CD4-positive, alpha-beta T cell treated with Interferon alpha-2 for 1 hour (primary cell): ENCODE results near the gene ZP1.

ENCODE experiments used
- DNase-seq, 2 donors: peaks; one replicate each; pipeline ENCODE4 v3.0.0-alpha.2; 2020 to 2022

ZP1 gene

GRCh38 chr11:60862171-60862570 is 5.2 kb upstream of the ZP1 start:
- no peak for DNase-seq

DNA sequence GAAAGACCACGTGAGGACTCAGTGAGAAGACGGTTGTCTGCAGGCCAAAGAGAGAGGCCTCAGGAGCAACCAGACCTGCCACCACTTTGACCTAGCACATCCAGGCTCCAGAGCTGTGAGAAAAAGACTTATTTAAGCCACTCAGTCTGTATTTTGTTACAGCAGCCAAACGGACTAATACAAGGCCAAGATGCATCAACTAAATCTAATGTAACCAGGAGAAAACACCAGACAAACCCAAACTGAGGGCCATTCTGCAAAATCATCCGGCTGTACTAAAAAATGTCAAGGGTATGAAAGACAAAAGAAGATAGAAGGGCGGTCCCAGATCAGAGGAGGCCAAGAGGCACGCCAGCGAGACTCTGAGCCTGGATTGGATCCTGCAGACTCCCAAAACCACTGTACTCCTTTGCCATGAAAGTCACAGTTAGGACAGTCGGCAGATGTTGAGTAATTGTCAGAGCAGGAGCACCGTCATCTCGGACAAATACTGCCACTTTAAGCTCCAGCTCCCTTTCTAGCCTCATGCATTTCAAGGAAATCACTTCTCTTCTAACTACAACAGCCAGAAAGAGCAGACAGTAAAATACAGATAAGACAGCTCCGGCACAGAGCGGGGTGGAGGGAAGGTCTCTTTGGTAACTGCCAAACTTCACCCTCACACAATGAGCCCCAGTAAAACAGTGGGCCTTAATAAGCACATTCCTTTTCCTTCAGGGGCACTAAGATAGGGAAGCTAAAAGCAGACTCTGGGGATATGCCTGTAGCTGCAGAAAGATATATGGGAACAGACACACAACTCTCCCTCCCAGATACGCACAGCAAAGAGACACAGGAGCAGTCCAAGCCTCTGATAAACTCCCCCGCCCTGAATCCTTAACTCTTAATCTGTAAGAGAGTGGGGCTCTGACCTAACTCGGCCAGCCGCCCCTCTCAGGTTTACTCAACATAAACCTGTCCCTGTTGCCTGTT is 3.5 kb upstream of the ZP1 start:
- DNase-seq, result no peak

GRCh38 chr11:60864856-60865513 is 2.4 kb upstream of the ZP1 start:
- DNase-seq, result no peak

GRCh38 chr11:60867871-60868681 is 734 bp downstream of the ZP1 start:
- DNase-seq, result no peak

- no peak for DNase-seq
These were observed 1.5 kb downstream of the ZP1 start for GRCh38 chr11:60868682-60869450.

DNA sequence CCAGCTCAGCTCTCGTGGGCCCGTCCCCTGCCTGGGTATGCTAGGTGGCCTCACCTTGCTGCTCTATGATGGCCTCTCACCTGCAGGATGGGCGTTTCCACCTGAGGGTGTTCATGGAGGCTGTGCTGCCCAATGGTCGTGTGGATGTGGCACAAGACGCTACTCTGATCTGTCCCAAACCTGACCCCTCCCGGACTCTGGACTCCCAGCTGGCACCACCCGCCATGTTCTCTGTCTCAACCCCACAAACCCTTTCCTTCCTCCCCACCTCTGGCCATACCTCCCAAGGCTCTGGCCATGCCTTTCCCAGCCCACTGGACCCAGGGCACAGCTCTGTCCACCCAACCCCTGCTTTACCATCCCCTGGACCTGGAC is 2.1 kb downstream of the ZP1 start:
- DNase-seq, result no peak

DNA sequence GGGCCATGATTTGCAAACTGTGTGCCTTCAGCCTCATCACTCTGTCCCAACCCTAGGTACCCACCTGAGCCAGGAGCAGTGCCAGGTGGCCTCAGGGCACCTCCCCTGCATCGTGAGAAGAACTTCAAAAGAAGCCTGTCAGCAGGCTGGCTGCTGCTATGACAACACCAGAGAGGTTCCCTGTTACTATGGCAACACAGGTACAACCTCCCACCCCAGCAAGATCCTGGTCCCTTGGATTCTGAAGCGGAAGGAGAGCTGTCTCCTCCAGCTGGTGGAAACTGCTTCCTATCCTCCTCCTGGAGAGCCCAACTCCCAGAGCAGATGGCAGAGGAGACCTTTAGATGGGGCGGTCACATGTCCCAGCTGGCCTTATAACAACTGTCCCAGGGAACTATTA is 2.9 kb downstream of the ZP1 start:
- peak in 1 of 2 donors; percentile 25 for DNase-seq

GRCh38 chr11:60870733-60871377 is 3.5 kb downstream of the ZP1 start:
- DNase-seq, result no peak

DNA sequence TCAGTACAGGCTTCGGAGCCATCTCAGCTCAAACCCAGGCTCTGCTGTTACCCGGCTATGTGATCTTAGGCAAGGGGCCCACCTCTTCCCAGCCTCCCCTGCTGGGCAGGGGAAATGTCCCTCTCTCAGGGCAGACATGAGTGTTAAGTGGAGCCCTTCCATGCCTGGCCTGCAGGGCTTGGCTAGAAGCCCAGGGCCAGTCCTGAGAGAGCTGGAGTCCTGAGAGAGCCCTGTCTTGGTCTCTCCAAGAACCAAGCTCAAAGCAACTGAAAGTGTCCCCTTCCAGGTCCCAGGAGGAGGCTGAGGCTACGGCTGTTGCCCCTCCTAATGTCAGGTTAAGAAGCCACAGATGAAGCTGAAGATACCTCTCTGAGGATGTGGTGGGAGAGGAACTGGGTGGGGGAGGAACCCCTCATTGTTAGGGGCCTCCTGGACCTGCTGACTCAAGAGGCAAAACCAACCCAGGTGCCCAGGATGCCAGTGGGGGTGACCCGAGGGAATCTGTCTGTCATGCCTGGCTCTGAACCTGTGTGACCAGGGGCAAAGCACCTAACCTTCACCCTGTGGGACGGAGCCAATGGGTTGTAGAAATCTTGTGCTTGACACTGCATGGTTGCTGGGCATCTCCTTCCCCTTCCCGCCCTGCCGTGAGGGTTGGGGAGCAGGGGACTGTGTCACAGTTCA is 4.2 kb downstream of the ZP1 start:
- peak in 1 of 2 donors; percentile 11 for DNase-seq

- no peak for DNase-seq
These were observed 5.0 kb downstream of the ZP1 start for GRCh38 chr11:60872124-60872960.

- no peak for DNase-seq
These were observed 5.7 kb downstream of the ZP1 start for GRCh38 chr11:60872961-60873524.

GRCh38 chr11:60873533-60873932 is 6.2 kb downstream of the ZP1 start:
- no peak for DNase-seq

DNA sequence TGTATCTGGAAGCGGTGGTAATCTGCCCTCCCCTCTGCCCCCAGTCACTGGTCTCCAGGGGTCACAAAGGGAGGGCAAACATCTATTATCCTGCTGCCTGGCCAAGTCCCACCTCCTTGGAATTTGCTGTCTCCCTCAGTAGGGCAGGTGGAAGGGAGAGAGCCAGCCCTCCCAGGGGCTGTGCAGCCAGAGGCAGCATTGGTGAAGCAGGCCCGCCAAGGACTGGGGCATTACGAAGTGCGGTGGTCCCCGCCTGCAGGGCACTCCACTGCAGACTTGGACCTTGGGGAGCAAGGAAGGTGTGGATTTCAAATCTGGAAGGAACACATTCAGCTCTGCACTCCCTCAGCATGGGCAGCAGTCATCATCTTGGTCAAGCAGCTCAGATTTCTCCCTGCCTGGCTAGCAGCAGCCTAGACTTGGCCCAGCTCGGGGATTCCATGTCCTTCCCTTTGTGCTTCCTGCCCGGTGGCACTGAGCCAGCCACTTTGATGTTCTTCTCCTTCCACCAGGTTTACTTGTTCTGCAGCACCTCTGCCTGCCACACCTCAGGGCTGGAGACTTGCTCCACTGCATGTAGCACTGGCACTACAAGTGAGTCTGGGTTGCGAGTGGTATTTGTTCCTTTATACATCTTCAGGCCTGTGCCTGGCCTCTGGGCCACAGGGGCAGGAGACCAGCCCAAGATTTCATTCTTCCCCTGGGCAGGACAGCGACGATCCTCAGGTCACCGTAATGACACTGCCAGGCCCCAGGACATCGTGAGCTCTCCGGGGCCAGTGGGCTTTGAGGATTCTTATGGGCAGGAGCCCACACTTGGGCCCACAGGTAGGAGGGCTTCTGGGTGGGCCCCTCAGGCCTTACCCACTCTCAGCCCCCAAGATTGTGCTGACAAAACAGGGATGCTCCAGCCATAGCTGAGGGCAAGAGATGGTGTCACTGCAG is 7.4 kb downstream of the ZP1 start:
- no peak for DNase-seq

DNA sequence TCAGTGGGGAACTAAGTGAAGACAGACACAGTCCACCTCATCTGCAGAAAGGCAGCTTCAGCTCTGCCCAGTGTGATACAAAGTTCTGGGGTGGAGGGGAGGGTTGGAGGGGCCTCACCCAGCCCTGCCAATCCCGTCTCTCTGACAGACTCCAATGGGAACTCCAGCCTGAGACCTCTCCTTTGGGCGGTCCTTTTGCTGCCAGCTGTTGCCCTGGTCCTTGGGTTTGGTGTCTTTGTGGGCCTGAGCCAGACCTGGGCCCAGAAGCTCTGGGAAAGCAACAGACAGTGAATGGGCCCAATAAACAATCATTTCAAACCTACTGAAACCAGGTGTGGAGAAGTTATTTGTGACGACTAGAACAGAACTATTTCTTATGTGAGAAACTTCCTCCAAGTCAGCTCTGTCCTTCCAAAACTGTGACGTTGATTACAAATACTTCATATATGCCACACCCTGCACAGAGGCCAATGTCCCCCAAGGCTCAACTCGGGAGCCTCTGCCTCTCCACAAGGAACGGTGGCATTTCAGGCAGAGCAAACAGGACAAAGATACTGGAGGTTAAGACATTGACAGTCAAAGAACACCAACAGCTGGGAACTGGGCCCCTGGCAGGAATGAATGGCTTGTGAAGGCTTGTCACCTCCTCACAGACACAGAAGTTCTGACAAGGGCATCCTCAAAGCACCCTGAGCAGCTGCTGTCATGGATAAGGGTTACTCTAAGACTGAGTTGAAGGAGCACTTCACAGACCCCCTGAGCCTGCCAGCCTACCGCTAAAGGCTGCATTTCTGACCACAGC is 8.2 kb downstream of the ZP1 start:
- DNase-seq, result no peak

DNA sequence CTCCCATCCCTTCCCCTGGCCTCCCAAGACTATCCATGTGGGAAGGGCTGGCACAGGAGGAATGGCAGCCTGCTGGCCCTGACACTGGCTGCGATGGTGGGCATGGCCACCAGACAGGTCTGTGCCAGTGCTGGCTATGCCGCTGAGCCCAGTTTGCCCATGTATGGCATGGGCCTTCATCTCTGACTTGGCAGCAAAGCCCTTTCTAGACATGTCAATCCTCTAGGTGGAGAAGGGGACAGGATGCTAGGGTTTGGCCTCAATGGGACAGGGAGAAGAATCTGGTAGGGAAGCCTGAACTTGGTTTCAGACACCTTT is 8.8 kb downstream of the ZP1 start:
- DNase-seq, result no peak

DNA sequence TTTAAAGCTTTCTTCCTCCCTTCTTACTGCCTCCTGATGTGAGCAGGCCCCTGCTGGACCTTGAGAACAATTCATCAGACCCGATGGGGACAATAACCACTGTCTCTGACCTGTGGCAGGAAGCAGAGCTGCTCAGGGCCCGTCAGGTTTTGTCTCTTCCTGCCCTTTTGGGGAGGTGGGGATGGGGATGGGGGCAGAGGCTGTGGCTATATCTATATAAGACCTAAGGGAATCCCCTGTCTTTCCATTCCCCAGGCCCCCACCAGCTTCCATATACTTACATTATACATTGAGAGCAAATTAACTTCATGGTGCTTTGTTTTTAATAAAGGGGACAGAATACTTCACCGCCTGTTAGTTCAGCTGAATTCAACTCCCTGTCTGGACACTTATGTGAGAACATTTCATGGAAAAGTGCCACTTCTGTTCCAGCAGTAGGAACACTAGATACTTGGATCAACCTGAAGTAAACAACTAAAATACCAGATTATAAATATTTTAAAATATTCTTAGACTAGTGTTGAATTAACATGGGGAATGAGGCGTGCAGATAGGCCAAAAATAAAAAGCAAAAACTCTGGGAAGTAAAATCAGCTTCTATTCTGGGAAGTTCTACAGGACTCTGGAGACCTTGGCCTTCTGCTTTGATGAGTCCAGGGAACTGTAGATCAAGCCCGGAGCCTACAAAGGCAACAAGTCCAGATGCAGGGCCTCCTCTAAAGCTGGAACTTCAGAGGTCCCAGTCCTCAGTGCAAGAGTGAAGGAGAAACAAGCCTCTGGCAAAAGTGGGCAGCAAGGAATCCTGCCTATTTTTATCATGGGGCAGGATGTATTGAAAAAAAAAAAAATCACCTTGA is 11.1 kb downstream of the ZP1 start:
- DNase-seq, result no peak

DNA sequence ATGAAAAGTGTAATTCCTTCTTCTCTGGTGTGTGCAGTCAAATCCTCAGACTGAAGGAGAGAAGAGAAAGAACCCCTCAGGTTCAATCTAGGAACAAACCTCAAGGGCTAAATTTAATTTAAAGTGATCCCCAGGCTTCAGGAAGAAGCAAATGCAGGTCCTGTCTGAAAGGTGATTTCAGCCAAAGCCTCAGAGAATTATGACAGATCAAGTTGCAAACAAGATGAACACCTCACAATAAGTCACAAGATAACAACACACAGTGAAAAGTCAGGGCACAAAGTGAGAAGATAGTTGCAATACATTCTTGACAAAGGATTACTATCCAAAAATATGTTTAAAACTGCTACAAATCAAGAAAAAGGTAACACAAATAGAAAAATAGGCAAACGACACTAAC is 11.8 kb downstream of the ZP1 start:
- DNase-seq, result no peak
